DND-41 (cell line): ENCODE data around the gene ZNF701.
"Not testable (repeated sequence)": the region's sequence is repeated elsewhere in the genome, so short reads cannot be mapped to it uniquely, and the experiment has no call there.

Experiments used
- ATAC-seq: fragments of 200-7000 bp; cut with Tn5 transposase; 3 replicates; pipeline ENCODE4 v1.9.1; 2021; ENCODE audit warnings: low read depth; ENCODE audit not compliant: insufficient read depth
- DNase-seq: peaks from one replicate; pipeline ENCODE4 v3.0.0-alpha.2; 2020
- H2AFZ ChIP-seq: 2 replicates; pipeline ENCODE4 v1.6.0; 2012; ENCODE audit warnings: low read depth, low read length
- H3K27ac ChIP-seq: 2 replicates; pipeline ENCODE4 v1.5.1; 2012; ENCODE audit warnings: low read length, inconsistent platforms
- H3K27me3 ChIP-seq: fragments of 200-600 bp; sonication (generic); 2 replicates; pipeline ENCODE4 v1.6.0; 2012; ENCODE audit warnings: low read length, mild to moderate bottlenecking, inconsistent platforms; ENCODE audit not compliant: insufficient read depth, poor library complexity
- H3K36me3 ChIP-seq: 2 replicates; pipeline ENCODE4 v1.5.1; 2012; ENCODE audit warnings: low read length, inconsistent platforms; ENCODE audit not compliant: insufficient read depth
- H3K4me1 ChIP-seq: 2 replicates; pipeline ENCODE4 v1.5.1; 2012; ENCODE audit warnings: mild to moderate bottlenecking, low read length; ENCODE audit not compliant: insufficient read depth
- H3K4me2 ChIP-seq: 2 replicates; pipeline ENCODE4 v1.6.0; 2012; ENCODE audit warnings: mild to moderate bottlenecking, moderate library complexity, low read length, inconsistent platforms; ENCODE audit not compliant: insufficient read depth
- H3K4me3 ChIP-seq, 2 experiments: fragments of 200-600 bp in 1 of 2; shearing (Covaris generic) in 1 of 2; 2 replicates each; pipeline ENCODE4 v1.5.1; 2012 to 2016; ENCODE audit warnings: inconsistent platforms in 2 of 2, low read length in 2 of 2, mild to moderate bottlenecking in 2 of 2, low read depth in 1 of 2, moderate library complexity in 1 of 2
- H3K79me2 ChIP-seq: 2 replicates; pipeline ENCODE4 v1.6.0; 2012; ENCODE audit warnings: low read length, inconsistent platforms; ENCODE audit not compliant: insufficient read depth
- H3K9ac ChIP-seq: 2 replicates; pipeline ENCODE4 v1.6.0; 2012; ENCODE audit warnings: low read depth, mild to moderate bottlenecking, inconsistent platforms, low read length, moderate library complexity
- H3K9me3 ChIP-seq: 2 replicates; pipeline ENCODE4 v1.5.1; 2012; ENCODE audit warnings: low read length, moderate library complexity, mild to moderate bottlenecking, inconsistent platforms; ENCODE audit not compliant: insufficient read depth, severe bottlenecking
- H4K20me1 ChIP-seq: 2 replicates; pipeline ENCODE4 v1.6.0; 2012; ENCODE audit warnings: low read length; ENCODE audit not compliant: insufficient read depth
- EZH2 ChIP-seq: IDR thresholded peaks from 3 replicates; pipeline ENCODE4 v1.6.1; 2012; ENCODE audit warnings: borderline replicate concordance, low read depth, mild to moderate bottlenecking, moderate library complexity, low read length, inconsistent platforms; ENCODE audit not compliant: severe bottlenecking
- TF ChIP-seq, protein P1 (sequence below): IDR thresholded peaks from 2 replicates; pipeline ENCODE4 v1.5.1; 2012; ENCODE audit warnings: borderline replicate concordance, low read length, moderate library complexity, mild to moderate bottlenecking; ENCODE audit not compliant: poor library complexity, severe bottlenecking; ENCODE audit errors: extremely low read depth

The ZNF701 gene

DNA sequence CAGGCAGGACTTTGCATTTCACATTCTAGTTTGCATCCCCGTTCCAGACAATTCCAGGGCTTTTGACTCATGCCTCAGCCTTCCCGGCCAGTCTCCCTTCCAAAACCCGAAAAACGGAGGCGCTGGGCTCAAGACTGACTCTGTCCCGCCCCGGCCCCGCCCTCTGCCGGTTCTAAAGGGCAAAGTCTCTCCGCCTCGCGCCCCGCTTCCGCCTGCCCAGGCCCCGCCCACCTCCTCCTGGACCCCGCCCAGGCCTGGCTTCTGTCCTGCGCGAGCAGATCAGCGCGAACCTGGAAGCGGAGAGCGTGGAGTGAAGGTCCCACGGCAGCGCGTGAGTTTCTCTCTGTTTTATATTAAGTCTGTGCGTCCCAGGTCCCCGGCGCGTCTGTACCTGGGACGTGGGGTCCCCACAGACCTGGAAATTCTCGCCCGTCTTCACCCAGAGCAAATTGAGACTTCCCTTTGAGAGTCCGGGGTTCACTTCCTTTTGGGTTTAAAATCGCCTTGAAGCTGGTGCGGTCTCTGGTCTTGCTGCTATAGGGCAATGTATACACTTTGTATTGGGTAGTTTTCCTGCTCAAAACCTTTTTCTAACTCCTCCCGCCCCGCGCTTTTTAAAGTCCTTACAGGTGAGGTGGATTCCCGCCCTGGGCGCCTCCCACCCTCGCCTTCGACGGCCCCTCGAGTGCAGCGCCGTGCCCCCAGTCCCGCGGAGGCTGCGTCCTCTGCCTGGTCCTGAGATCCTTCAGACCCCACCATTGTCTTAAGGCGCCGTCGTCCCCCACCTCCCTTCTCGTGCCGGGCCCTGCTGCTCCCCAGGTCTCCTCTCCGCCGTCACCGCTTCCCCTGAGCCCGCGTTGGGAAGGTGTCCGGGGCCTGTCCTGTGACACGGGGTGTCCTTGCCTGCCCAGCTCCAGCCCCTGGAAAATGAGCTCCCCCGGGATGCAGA lies 31.2 kb downstream of the ZNF701 start:
- Histone ChIP-seq H3K4me2 (peak overlapping the region; percentile 94), H3K79me2 (peaks cover 29% of the 10 kb centered on the region), H3K4me3 (peak overlapping the region; percentile 25 to 59; a peak in 3 of 4 replicates), H3K27ac (peak overlapping the region; percentile 44), H3K9me3 (no peaks in the 10 kb centered on the region), H4K20me1 (no peaks in the 10 kb centered on the region), H2AFZ (peak overlapping the region; percentile 69), H3K36me3 (peaks cover 17% of the 10 kb centered on the region), H3K27me3 (no peaks in the 10 kb centered on the region), H3K9ac (peak overlapping the region; percentile 55), H3K4me1 (peaks cover 32% of the 10 kb centered on the region)
- ATAC-seq = peak; percentile 93
- TF ChIP-seq, protein P1, sequence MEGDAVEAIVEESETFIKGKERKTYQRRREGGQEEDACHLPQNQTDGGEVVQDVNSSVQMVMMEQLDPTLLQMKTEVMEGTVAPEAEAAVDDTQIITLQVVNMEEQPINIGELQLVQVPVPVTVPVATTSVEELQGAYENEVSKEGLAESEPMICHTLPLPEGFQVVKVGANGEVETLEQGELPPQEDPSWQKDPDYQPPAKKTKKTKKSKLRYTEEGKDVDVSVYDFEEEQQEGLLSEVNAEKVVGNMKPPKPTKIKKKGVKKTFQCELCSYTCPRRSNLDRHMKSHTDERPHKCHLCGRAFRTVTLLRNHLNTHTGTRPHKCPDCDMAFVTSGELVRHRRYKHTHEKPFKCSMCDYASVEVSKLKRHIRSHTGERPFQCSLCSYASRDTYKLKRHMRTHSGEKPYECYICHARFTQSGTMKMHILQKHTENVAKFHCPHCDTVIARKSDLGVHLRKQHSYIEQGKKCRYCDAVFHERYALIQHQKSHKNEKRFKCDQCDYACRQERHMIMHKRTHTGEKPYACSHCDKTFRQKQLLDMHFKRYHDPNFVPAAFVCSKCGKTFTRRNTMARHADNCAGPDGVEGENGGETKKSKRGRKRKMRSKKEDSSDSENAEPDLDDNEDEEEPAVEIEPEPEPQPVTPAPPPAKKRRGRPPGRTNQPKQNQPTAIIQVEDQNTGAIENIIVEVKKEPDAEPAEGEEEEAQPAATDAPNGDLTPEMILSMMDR = peak; percentile 50
- TF ChIP-seq EZH2 = no peak
- DNase-seq = peak; percentile 95

DNA sequence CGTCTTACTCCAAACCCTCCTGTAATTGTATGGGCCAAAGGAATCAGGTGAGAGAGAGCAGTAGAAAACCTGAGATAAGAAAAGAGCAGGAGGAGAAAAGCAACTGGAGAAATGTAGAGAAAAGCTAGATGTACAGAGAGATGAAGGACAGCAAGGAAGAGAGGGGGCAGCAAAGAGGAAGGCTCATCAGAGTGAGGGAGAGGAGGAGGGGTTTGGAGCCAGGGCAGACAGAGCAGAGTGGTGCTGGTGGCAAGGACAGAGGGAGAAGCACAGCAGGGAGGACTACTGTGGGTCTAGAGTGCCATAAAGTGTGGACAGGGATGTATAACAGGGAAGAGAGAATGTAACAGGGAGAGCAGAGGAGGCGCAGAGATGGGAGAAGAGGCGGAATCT lies 31.9 kb downstream of the ZNF701 start:
- not testable (repeated sequence) for ATAC-seq, H4K20me1 ChIP-seq, H3K9me3 ChIP-seq, H3K27ac ChIP-seq, H3K27me3 ChIP-seq
- peaks cover 39% of the 10 kb centered on the region for H3K4me1 ChIP-seq
- DNase-seq = peak; percentile 45
- H3K4me3 ChIP-seq = peak overlapping the region; percentile 25 to 59; a peak in 3 of 4 replicates
- H2AFZ ChIP-seq = peak overlapping the region; percentile 69
- peak overlapping the region; percentile 94 for H3K4me2 ChIP-seq
- TF ChIP-seq, protein P1 = peak; percentile 44
- H3K9ac ChIP-seq = peak overlapping the region; percentile 55
- peaks cover 10% of the 10 kb centered on the region; the same call in 1 of the 2 replicates for H3K36me3 ChIP-seq
- peaks cover 34% of the 10 kb centered on the region for H3K79me2 ChIP-seq

DNA sequence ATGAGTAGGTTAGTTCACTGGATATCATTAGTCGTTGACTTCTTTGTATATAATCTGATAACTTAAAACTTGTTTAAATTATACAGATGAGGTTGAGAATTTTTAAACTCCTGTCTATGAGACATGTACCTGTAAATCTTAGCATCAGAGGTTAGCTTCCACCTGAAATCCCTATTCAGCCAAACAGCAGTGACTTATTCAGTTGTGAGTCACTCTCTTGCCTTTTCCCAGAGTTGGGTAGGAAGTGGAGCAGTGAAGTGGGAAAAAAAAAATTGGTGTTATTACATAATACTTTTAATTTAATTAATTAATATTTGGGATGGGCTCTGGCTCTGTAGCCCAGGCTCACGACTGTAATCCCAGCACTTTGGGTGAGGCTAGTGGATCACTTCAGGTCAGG lies 32.9 kb downstream of the ZNF701 start:
- ATAC-seq (no peak), DNase-seq (no peak)
- H3K36me3 ChIP-seq = 0 out of 2 replicates have a peak, but pooled peaks cover 3% of the 10 kb centered on the region
- peaks cover 43% of the 10 kb centered on the region for H3K79me2 ChIP-seq
- no peak overlapping the region for H3K4me3 ChIP-seq
- H3K27ac ChIP-seq = no peak overlapping the region
- H3K4me1 ChIP-seq = peaks cover 42% of the 10 kb centered on the region
- TF ChIP-seq, protein P1 = no peak
- no peak for TF ChIP-seq EZH2
- no peaks in the 10 kb centered on the region for H3K27me3 ChIP-seq
- H3K9me3 ChIP-seq = no peaks in the 10 kb centered on the region
- H2AFZ ChIP-seq = no peak overlapping the region
- peak overlapping the region; percentile 94; the same call in 1 of the 2 replicates for H3K4me2 ChIP-seq
- no peak overlapping the region for H3K9ac ChIP-seq
- no peaks in the 10 kb centered on the region for H4K20me1 ChIP-seq
